Stimulated activated CD8-positive, alpha-beta memory T cell treated with anti-CD3 and anti-CD28 coated beads, Interleukin-15, amount 100 ng/mL, for 24 hours (primary cell): Measurements from ENCODE around the gene SIK2.

Experiments used
- DNase-seq: peaks from one replicate; pipeline ENCODE4 v3.0.0-alpha.2; 2020; ENCODE audit warnings: low read depth

The SIK2 gene

GRCh38 chr11:111730871-111731591, 128.8 kb downstream of the SIK2 start:
- DNase-seq = no peak

GRCh38 chr11:111731821-111732220, 129.6 kb downstream of the SIK2 start:
- no peak for DNase-seq

- no peak for DNase-seq
Measured at GRCh38 chr11:111733016-111733415, 130.8 kb downstream of the SIK2 start.

GRCh38 chr11:111733611-111734088, 131.4 kb downstream of the SIK2 start:
- no peak for DNase-seq

DNA sequence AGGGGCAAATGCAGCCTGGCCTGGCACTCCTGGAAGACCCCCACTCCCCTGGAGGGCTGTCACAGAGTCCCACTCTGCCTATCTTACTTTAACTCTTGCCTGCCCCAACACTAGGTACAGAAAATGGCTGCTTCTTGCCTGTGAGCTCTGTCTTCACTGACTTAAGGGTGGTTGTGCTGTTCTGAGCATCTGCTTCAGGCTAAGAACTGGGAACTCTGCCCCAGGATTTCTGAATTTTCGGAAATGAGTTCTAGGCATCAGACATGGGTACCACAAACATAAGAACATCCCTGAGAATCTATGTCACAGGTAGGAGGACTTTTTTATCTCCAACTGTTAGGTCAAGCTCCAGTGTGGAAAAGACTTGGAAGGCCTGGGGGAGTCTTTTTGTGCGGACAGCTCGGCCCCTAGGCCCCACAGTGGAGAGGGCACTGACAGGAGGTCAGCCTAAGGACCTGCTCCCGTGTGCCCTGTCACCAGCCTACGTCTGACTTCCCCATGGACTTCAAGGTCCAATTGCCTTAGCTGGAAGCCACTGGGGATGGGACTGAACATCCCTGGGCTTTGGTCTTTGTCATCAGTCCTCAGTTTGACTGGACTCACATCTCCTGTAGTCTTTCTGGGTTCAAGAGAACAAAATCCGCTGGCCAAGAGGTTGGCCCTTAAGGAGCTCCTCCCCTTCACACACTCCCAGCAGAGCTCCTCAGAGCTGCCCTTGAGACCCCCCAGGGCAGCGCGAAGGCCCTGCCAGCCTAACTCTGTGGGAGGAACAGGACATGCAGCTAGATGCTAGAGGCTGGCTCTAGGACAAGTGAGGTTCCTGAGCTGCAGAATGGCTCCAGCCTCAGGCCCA, 132.1 kb downstream of the SIK2 start:
- no peak for DNase-seq

DNA sequence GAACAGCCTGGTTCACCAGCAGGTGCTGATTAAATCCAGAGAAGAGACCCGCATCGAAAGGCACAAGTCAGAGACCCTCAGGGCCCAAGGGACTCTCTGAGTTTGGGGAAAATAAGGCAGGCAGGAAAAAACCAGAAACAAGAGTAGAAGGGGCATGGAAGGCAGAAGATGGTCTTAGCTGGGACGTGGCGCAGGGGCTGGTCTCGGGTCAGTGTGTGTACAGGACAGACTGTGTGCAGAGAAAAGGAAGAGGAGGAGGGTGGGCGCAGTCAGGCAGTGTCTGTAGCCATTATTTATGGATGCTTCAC, 132.7 kb downstream of the SIK2 start:
- DNase-seq = no peak

DNA sequence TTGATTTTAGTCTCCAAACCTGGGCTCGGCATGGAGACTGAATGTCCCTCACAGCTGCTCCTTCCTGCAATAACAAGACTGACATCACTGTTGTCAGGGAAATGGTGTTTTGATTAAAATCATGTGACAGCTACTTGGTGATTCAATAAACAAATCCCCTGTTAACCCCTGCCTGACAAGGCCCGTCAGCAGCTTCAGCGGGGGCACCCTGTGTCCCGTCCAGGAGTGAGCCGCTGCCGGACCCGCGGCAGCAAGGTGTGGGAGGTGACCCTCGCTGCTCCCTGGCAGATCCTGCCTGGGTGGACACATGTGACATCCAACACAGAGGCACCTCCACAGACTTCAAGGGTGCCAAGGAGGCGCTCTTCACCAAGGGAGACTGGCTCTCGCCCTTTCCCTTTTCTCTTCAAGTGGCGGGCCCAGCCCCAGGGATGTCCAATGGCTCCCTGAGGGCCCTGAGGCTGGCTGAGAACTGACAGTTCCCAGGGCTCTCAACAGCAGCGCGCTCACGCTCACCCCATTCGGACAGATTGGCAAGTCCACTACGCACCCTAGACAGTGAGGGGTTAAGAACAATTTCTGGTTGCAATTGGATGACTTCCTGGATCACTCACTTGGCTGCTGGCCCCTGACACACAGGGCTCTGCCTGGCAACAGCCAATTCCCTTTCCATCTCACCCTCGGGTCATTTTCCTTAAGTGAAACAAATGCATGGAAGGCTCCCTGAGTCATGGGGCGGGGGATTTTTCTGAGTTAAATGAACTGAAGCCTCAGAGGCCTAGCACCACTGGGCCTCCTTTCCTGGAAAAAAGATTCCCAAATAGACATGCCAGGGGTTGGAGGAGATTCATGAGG, 133.2 kb downstream of the SIK2 start:
- no peak for DNase-seq

GRCh38 chr11:111736181-111736590, 133.9 kb downstream of the SIK2 start:
- no peak for DNase-seq

DNA sequence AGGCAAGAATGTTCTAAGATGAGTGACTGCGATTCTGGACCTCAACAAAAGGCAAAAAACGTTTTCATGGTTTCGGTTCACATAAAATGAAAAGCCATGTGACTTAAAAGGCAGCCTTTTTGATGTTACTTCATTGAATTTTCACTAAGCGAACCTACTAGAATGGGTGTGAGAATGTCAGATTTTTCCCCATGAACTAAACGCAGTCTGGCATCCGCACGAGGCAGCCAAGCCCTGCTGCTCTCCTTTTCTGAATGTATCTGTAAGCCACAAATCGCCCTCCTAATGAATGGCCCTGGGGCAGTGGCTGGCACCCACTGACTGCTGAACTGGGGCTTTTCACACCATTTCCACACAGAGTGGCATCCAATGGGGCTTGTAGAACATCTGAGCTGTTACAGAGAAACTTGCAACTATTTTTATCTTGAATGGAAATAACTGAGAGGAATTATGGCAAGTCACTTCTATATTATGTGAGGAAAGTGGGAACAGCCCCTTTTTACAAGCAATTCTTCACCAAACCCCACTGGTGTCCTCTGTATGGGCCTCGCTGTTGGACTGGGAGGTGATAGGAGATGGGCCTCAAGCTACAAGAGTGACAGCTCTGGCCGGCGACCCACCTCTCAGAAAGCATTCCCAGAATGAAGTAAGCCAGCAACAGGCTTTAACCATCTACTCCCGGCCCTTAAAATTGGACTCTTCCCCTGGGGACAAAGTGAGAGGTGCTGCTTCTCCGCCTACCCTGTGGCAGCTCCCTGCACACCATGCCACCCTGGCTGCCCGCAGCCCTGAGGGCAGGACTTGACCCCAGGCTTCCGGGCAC, 134.6 kb downstream of the SIK2 start:
- no peak for DNase-seq

DNA sequence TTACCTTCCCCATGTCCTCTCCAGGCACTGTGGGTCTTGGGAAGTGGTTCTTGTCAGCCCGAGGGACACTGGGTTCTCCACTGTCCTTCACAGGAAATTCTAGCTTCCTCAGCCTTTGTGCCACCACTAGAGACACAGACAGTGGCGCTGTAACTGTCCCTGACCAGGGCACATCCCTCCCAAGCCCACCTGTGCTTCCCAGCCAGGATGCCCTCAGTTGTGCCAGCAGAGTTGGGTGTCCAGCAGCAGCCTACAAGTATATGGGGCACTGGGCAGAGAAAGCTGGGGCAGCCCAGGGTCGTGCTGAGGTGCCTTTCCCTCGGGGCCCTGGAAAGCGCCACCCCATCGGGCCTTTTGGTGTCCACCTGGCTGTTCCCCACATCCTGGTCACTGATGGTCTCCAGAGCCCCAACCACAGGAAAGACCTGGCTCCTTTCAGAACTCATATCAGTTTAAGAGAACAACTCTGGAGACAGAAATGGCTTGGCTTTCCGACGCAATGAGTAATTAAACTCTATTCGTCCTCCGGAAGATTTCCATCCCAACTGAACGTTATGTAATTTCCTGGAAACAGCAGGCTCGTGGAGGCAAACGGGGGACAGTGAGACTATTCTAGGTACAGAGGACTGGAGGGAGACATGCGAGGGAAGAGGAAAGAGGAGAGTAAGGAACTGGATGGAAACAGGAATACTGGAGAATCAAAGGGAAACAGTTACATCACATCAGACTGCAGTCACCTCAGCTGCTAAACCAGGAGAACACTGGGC, 135.4 kb downstream of the SIK2 start:
- no peak for DNase-seq

GRCh38 chr11:111739299-111739698, 137.1 kb downstream of the SIK2 start:
- no peak for DNase-seq

- DNase-seq = no peak
Measured at GRCh38 chr11:111741751-111742150, 139.5 kb downstream of the SIK2 start.

- no peak for DNase-seq
Measured at GRCh38 chr11:111743700-111744099, 141.5 kb downstream of the SIK2 start.

DNA sequence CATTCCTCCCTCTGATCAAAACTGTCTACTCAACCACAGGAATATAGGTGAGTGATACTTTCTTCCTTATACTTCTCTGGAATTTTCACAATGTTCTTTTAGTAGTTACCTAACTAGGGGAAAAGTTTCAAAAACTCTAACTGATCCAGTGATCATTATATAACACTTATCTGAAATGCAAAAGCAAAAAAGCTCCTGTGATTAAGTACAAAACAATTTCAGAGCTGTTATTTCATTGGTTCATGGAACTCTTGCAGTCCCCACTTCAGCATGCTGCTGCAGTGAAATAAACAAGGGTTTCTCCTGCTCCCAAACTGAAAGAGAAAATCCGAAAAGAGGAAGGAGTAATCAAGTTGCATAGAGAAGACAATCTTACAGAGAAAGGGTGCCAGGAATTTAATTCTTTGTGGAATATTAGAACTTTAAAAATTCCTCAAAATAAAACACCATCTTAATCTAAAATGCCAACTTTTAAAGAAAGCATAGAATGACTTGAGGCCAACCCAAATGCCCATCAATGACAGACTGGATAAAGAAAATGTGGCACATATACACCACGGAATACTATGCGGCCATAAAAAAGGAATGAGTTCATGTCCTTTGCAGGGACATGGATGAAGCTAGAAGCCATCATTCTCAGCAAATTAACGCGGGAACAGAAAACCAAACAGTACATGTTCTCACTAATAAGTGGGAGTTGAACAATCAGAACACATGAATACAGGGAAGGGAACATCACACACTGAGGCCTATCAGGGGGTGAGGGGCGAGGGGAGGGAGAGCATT, 143.7 kb downstream of the SIK2 start:
- DNase-seq = no peak

GRCh38 chr11:111748035-111748804, 146.0 kb downstream of the SIK2 start:
- no peak for DNase-seq

GRCh38 chr11:111749646-111750045, 147.4 kb downstream of the SIK2 start:
- DNase-seq = no peak

- no peak for DNase-seq
Measured at GRCh38 chr11:111756097-111756496, 153.8 kb downstream of the SIK2 start.

DNA sequence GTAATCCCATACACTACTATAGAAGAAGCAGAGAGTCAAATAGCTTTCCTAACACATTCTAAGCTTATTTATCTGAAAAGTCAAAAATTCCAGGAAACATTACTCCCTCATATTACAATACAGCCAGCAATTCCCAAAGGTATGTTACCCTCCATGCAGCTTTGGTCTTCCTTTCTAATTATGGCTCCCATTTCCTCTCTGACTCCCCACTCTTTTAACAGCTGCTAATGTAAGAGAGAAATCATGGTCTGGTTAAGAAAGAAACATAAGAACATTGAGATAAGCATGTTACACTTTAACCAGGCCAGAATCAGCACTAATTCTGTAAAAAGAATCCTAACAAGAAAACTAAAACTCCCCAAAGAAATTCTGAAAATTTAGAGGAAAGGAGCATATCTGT, 157.1 kb downstream of the SIK2 start:
- DNase-seq = no peak

- DNase-seq = no peak
Measured at GRCh38 chr11:111759778-111760407, 157.6 kb downstream of the SIK2 start.
